Mucosa of descending colon (tissue), 3 donors: ENCODE results near the gene CFAP210. TPM values are rescaled to one million over a fixed set of nuclear protein-coding genes. Genes with fewer than 3 reads are reported as not detected.
A peak's percentile ranks its signal among the peaks of the same experiment; 100 is the strongest.

ENCODE experiments used
- ATAC-seq: fragments of 200-7000 bp; cut with Tn5 transposase; one replicate; pipeline ENCODE4 v1.9.1; 2020; ENCODE audit warnings: mild to moderate bottlenecking, moderate library complexity
- DNase-seq, 3 donors: peaks; one replicate each; pipeline ENCODE4 v3.0.0-alpha.2; 2020
- H3K36me3 ChIP-seq: fragments of 200-600 bp; one replicate; pipeline ENCODE4 v1.8.0; 2021; ENCODE audit warnings: low read depth, mild to moderate bottlenecking
- H3K4me1 ChIP-seq: fragments of 200-600 bp; one replicate; pipeline ENCODE4 v1.8.0; 2021; ENCODE audit warnings: low read depth, mild to moderate bottlenecking
- H3K4me3 ChIP-seq: fragments of 200-600 bp; one replicate; pipeline ENCODE4 v1.8.0; 2021; ENCODE audit warnings: mild to moderate bottlenecking
- H3K9me3 ChIP-seq: fragments of 200-600 bp; one replicate; pipeline ENCODE4 v1.8.0; 2021; ENCODE audit warnings: mild to moderate bottlenecking
- intact Hi-C, 2 donors: fragments of 100-400 bp; cut with DNase I in 1 of 2; cut with micrococcal nuclease in 1 of 2; formaldehyde crosslinking; loops; one replicate each; pipeline versions ENCODE4 v1.11.0 to v1.11.1; 2022; cut with DNase I, micrococcal nuclease
- total RNA-seq, 3 donors: library from RNA; stranded (reverse); fragmentation: NEBNext Ultra II Directional in 2 of 3; extraction: Animal tissue kit (Norgen Biotek cat#: 25700) in 2 of 3; gene quantifications; one replicate each; pipeline versions ENCODE4 v1.2.1 to v1.2.4, GENCODE V29; 2021 to 2023
- TF ChIP-seq, protein P1 (sequence below): fragments of 200-600 bp; IDR thresholded peaks from one replicate; pipeline ENCODE4 v1.8.0; 2022; ENCODE audit warnings: antibody characterized with exemption, mild to moderate bottlenecking
- donor health status: DM: no; HTN: no; CAD: no; lungs with moderate emphysema.
- donor health status: DM: no; HTN: no; CAD: no.
- donor health status: DM: no; HTN: yes; CAD: no.

The CFAP210 gene
- total RNA-seq, 3 donors from 2014 or later = not detected

DNA sequence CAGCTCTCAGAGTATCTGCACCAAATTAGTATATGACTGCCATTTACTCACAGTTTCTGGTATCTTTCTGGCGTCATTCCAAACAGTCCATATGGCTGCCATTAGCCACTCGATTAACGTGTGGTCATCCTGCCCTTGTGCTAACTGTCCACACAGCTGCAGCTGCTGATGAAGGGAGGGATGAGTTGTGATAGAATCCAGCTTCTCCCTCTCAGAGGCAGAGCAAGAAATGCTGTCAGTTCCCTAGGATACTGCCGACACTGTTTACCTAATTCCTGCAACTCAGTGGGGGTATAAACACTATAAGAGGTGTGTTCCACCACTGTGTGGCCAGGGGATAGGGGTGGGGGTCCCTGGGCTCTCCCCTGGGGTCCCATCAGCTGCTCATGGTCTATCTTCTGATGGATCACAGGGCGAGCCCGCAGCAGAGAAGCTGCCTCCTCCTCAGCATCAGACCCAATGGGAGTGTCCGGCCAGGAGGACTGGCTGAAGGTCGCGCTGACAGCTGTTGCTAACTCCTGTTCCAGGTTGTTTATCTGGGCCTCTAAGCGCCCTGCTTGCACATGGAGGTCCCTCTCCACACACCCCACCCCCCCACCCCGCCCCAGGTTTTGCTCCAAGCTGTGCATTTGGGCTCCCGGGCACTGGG, 22.2 kb upstream of the CFAP210 start:
- Histone ChIP-seq H3K4me1 (peaks cover 55% of the 10 kb centered on the region), H3K4me3 (no peak overlapping the region)

DNA sequence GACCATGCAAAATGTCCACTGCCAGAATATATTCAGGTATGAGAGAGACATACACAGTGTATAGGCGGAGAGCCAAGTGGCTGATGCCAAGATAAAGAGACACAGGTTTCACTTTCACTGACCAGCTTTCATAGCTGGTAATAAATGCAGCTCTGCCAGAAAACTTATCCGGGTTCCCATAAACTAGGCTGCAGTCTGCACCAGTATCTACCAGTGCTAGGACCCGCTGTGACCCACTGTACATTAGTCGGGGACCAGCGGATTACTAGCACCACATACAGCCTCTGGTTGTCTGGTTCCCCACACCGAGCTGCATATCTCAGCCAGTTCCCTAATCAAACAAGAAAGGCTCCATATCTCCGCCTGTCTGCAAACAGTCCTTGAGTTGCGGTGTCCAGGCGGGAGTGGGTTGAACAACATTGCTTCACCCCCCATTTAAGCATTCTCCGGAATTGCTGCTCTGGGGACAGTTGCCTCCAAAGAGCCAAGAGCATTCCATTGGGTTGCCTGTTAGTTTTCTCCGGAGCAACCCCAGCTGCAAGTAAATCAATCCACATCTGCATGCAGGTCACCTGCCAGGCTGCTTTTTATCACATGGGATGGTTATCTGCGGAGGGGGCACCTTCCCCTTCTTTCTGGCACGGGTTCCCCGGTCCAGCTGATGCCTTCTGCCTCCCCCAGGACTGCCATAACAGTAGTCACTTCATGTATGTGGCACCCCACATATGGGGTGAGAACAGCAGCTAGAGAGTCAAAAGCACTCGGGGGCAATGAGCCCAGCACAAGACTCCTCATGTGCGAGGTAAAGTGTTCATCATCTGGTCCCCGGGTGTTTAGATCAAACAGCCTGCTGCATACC, 21.4 kb upstream of the CFAP210 start:
- intact Hi-C loops = no loop called here
- DNase-seq (peak in 2 of 3 donors; percentile 54 to 90), ATAC-seq (peak; percentile 50)

More for the DNA sequence above, 22.2 kb upstream of the CFAP210 start:
- peak; percentile 55 to 76 (median 69) for DNase-seq
- TF ChIP-seq, protein P1, sequence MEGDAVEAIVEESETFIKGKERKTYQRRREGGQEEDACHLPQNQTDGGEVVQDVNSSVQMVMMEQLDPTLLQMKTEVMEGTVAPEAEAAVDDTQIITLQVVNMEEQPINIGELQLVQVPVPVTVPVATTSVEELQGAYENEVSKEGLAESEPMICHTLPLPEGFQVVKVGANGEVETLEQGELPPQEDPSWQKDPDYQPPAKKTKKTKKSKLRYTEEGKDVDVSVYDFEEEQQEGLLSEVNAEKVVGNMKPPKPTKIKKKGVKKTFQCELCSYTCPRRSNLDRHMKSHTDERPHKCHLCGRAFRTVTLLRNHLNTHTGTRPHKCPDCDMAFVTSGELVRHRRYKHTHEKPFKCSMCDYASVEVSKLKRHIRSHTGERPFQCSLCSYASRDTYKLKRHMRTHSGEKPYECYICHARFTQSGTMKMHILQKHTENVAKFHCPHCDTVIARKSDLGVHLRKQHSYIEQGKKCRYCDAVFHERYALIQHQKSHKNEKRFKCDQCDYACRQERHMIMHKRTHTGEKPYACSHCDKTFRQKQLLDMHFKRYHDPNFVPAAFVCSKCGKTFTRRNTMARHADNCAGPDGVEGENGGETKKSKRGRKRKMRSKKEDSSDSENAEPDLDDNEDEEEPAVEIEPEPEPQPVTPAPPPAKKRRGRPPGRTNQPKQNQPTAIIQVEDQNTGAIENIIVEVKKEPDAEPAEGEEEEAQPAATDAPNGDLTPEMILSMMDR = no peak
- no peaks in the 10 kb centered on the region for H3K36me3 ChIP-seq
- intact Hi-C loops = no loop called here
- ATAC-seq = peak; percentile 33
- no peaks in the 10 kb centered on the region for H3K9me3 ChIP-seq

DNA sequence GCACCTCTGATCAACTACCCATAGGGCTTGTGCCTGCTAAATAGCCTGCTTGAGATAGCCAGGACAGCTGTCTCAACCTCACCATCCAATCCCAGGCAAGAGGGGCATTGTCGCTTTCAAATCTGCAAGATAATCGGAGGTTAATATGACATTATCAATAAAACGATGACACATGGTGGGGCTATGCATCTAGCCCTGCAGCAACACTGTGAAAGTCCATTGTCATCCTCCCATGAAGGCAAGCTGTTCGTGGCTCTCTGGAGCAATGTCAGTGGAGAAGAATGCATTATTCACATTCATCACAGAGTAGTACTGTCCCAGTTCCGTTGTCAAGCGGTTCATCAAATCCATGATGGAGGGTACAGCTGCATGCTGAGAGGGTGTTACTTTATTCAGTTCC, 20.5 kb upstream of the CFAP210 start:
- Histone ChIP-seq H3K4me3 (no peak overlapping the region), H3K4me1 (peaks cover 62% of the 10 kb centered on the region), H3K9me3 (no peaks in the 10 kb centered on the region), H3K36me3 (no peaks in the 10 kb centered on the region)
- DNase-seq (no peak), ATAC-seq (no peak)
- intact Hi-C loops = no loop called here
- TF ChIP-seq, protein P1 = no peak

More for the DNA sequence above, 21.4 kb upstream of the CFAP210 start:
- Histone ChIP-seq H3K9me3 (no peaks in the 10 kb centered on the region), H3K4me3 (no peak overlapping the region), H3K4me1 (peaks cover 56% of the 10 kb centered on the region), H3K36me3 (no peaks in the 10 kb centered on the region)
- TF ChIP-seq, protein P1 = no peak

DNA sequence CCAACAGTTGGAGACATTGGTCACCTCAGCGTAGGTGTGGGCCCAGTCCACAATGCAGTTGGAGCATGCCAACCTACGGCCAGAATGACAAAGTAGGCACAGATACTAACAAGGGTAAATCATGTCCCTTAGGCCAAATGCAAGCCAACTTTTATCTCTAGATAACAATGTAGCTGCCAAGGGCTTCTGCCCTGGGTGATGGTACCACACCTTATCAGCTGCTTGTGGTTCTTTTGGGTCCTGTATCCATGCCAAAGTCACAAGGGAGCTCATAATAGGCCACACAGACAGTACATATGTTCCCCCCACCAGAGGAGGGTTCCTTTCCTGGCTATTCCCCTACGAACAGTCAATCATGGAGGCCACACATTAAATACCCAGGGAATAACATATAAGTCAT, 19.1 kb upstream of the CFAP210 start:
- no peak for ATAC-seq
- H3K4me1 ChIP-seq = peaks cover 64% of the 10 kb centered on the region
- intact Hi-C loops = no loop called here

DNA sequence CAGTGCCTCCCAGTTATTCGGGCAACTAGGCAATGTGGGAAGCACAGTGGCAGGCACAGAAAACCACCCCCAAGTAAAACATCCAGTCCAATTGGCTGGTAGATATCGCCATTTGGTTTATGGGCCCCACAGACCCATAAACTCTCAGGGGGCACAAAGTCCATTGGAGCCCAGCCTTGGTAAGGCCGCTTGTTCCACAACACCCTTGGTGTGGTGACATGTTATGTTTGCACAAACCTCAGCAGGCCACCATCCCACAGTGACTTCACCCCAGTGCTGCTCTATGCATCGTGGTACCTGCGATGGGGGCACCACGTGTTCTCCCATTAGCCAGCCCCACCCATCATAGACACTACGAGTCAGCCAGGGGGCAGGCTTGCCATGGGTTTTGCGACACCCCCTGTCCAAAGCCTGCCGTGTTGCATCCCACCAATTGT, 18.6 kb upstream of the CFAP210 start:
- Histone ChIP-seq H3K9me3 (no peaks in the 10 kb centered on the region), H3K4me1 (peaks cover 64% of the 10 kb centered on the region), H3K36me3 (no peaks in the 10 kb centered on the region), H3K4me3 (no peak overlapping the region)
- intact Hi-C loops = no loop called here
- ATAC-seq = peak; percentile 81
- TF ChIP-seq, protein P1 = no peak
- DNase-seq = peak; percentile 81 to 88 (median 82)

More for the DNA sequence above, 19.1 kb upstream of the CFAP210 start:
- Histone ChIP-seq H3K36me3 (no peaks in the 10 kb centered on the region), H3K9me3 (no peaks in the 10 kb centered on the region), H3K4me3 (no peak overlapping the region)
- TF ChIP-seq, protein P1 = no peak
- DNase-seq = no peak
